NAMALWA (cell line): ENCODE results near the gene CISD1.
"Not testable (repeated sequence)": the region's sequence is repeated elsewhere in the genome, so short reads cannot be mapped to it uniquely, and the experiment has no call there.

Source experiments
- DNase-seq: peaks from one replicate; pipeline ENCODE4 v3.0.0-alpha.2; 2015; ENCODE audit warnings: low spot score

CISD1 gene

DNA sequence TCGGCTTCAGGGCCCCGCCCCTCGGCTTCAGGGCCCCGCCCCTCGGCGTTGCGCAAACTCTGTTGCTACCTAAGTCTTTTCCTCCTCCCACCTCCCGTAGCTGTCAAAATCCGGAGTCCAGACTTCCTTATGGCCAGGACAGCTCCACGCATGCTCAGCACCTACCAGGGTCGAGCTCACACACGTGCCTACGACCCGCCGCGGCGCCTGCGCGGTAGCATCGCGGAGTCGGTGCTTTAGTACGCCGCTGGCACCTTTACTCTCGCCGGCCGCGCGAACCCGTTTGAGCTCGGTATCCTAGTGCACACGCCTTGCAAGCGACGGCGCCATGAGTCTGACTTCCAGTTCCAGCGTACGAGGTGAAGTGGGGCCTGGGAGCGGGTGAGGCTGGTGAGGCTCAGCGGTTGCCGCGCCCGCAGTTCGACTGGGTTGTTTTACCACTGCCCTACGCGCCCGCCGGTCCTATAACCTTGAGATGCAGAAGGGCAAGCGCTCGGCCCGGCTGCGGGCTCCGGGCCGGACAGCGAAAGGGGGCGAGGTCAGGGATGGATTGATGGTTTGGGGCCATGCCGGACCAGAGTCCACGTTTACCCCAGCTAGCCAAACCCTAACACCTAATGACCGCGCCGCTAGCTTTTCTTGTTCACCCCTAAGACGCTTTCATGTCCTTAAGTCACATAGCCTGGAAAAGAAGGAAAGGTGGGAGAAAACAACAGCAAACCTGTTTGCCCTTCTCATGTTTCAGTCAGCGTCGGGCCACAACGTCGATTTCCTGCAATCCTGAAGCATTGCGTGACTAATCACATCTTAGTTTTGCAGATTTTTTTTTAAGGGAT is at the start of gene CISD1:
Gene CISD1, plus strand, starts transcription at position 217 of the 836 bp plus-strand sequence. Its CDS starts 112 bp downstream, at position 329.
- peak; percentile 99 for DNase-seq

DNA sequence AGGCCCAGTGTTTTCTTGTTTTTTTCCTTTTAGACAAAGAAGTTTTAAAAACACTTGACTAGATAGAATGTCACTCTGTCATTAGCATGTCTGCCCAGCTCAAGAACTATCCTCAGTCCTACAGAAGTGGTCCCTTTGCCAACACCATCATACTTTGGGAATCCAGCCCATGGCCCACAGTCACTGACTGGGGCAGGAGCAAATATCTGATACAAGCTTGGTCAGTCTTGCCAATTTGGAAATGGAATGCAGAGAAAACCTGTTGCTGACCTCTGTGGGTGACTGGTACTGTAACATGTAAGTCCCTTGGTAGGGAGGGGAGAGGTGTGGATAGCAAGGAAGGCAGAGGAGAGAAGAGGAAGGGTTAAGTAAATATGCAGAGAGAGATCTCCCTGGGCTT is 49.1 kb upstream of the CISD1 start:
- no peak for DNase-seq

DNA sequence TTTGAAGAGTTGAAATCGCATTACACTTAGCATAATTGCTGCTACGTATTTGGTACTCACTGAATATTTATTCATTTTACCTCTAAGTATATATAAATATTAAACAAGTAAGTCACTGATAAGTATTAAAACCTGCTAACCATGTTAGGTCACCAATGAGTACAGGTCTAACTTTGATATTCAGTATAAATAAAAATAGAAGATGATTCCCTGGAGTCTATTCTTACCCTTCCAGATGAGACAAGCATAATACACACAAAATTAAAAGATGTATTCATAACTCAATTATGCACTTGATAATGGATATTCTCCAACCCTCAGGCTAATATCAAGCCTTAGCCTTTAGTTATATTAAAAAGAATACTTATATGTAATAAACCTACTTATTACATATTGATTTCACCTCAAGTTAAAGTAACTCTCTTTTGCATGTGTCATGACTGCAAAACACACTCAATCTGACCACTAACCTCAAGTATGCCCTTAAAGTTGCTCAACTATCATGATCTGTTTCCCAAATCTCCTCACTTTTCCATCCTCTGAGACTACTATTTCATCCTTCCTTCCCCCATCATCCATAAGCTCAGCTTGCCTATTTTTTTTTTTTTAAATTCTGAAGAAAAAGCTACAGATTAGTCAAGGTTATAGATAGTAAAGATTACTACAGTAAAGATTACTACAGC is 48.1 kb upstream of the CISD1 start:
- no peak for DNase-seq

DNA sequence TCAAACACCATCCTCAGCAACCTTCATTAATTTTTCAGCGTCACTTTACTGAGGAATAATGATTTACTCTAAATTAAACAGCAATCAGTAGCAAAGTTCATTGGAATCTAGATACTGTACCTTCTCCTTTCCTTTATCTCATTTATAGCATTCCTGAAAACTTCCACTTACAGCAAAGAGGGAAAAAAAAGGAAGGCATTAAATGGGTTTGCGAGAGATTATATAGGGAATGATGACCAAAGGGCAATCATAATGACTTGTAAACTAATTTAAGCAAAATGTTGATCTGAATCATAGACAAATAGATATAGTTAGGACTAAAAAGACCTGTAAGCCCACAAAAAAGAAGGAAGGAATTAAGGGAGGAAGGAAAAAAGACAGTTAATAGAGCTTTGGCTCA is 43.3 kb upstream of the CISD1 start:
- no peak for DNase-seq

DNA sequence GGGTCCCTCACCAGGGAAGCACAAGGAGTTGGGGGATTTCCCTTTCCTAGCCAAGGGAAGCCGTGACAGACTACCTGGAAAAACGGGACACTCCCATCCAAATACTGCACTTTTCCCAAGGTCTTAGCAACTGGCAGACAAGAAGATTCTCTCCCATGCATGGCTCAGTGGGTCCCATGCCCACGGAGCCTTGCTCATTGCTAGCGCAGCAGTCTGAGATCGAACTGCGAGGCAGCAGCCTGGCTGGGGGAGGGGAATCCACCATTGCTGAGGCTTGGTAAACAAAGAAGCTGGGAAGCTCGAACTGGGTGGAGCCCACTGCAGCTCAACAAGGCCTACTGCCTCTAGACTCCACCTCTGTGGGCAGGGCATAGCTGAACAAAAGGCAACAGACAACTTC is 39.1 kb upstream of the CISD1 start:
- not testable (repeated sequence) for DNase-seq

DNA sequence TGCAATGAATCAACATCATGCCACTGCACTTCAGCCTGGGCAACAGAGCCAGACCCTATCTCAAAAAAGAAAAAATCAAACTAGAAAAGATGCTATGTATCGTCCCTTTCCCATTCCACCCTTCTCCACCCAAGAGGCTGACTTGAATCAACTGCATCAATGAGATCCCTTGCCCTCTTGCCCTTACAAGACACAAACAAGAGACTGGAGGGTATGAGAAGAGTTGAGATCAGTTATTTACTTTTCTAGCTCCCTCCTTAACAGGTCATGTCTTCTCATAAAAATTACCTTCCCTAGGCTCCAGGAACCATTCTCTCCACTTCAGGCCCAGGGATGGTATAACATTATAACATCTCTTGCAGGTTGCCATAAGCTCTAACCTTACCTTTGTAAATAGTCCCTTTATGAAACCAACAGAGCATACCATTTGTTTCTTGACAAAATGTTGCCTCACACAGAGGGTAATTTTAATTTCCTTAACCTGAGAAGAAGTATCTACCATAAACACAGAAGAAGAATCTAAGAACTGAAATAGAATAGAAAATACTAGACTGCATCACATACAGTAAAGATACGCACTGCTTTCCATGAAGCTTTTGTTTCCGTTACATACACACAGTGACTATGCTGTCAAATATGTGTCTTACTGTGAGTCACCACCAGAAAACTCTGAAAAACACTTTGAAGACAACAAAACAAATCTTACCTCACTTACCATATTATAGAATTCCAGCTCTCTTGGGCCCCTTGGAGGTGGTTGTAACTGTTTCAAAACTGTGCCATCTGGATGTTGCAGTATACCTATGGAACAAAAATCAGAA is 31.7 kb upstream of the CISD1 start:
- no peak for DNase-seq

DNA sequence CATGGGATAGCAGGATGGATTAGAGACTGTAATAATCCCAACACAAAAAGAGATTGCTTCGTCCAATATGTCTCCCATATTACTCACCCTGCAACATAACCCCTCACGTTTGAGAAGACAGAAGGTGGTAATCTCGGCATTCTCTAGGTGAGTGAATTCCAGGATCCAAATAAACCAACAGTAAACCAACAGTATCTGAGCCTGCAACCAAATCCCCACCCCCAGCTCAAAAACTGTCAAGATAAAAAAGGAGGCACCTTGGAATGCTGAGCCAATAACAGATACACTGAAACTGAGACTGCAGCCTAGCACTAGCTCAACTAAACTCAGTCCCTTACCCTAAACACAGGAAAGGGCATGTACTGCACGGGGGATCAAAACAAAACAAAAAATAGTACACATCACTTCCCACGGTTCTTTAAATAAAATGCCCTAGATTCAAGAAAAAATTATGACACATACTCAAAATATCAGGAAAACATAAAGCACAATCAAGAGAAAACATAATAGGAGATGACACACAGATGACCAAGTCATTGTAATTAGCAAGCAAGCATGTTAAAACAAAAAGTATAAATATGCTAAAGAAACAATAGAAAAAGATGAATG is 29.3 kb upstream of the CISD1 start:
- no peak for DNase-seq

DNA sequence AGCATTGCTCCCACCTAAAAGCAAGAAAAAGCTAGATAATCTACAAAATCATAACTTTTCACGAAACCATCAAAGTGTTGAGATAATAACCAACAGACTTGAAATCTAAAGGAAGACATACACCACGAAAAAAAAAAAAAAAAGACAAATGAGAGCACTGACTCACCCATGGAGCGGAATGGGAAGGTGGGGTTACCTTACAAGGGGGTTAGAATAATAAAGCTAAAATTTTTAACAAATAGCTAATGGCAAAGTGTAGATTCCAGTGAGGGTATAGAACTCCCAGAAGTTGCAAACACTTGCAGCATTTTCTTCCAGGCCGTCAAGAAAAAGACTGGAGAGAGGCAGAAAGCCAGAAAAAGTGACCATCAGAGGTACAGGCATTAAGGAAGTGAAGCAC is 28.4 kb upstream of the CISD1 start:
- no peak for DNase-seq

DNA sequence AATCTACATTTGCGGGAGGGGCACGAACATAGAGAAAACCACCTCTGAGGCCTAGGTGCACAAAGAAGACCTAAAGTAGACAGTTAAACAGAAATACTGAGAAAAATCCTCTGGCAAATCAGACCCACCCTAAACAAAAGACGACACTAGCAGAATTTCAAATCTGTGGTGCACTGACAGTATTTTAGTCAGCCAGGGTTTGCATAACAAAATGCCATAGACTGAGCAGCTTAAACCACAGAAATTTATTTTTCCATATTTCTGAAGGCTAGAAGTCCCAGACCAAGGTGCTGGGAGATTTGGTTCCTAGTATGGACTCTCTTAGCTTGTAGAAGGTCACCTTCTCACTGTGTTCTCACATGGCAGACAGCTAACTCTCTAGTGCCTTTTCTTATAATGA is 27.6 kb upstream of the CISD1 start:
- DNase-seq: no peak

DNA sequence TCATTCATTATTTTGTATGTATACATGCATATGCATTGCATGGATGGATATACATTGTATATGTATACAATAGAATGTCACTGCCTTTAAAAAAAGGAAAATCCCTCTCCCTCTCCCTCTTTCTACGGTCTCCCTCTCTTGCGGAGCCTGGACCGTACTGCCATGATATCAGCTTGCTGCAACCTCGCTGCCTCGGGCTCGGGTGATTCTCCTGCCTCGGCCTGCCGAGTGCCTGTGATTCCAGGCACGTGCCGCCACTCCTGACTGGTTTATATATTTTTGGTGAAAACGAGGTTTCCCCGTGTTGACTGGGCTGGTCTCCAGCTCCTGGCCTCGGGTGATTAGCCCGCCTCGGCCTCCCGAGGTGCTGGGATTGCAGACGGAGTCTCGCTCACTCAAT is 25.7 kb upstream of the CISD1 start:
- no peak for DNase-seq

DNA sequence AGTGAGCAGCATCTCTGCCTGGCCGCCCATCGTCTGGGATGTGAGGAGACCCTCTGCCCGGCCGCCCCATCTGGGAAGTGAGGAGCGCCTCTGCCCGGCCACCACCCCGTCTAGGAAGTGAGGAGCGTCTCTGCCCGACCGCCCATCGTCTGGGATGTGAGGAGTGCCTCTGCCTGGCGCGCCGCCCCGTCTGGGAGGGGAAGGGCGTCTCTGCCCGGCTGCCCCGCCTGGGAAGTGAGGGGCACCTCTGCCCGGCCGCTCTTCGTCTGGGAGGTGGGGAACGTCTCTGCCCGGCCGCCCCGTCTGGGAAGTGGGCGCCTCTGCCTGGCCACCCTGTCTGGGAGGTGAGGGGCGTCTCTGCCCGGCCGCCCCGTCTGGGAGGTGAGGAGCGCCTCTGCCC is 25.2 kb upstream of the CISD1 start:
- DNase-seq: not testable (repeated sequence)

DNA sequence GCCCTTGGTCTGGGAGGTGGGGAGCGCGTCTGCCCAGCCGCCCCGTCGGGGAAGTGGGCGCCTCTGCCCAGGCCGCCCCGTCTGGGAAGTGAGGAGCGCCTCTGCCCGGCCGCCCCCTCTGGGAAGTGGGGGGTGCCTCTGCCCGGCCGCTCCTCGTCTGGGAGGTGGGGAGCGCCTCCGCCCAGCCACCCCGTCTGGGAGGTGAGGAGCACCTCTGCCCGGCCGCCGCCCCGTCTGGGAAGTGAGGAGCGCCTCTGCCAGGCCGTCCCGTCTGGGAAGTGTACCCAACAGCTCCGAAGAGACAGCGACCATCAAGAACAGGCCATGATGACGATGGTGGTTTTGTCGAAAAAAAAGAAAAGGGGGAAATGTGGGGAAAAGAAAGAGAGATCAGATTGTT is 24.7 kb upstream of the CISD1 start:
- not testable (repeated sequence) for DNase-seq

DNA sequence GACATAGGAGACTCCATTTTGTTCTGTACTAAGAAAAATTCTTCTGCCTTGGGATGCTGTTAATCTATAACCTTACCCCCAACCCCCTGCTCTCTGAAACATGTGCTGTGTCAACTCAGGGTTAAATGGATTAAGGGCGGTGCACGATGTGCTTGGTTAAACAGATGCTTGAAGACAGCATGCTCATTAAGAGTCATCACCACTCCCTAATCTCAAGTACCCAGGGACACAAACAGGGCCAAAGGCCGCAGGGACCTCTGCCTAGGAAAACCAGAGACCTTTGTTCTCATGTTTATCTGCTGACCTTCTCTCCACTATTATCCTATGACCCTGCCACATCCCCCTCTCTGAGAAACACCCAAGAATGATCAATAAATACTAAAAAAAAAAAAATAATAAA is 24.3 kb upstream of the CISD1 start:
- not testable (repeated sequence) for DNase-seq

DNA sequence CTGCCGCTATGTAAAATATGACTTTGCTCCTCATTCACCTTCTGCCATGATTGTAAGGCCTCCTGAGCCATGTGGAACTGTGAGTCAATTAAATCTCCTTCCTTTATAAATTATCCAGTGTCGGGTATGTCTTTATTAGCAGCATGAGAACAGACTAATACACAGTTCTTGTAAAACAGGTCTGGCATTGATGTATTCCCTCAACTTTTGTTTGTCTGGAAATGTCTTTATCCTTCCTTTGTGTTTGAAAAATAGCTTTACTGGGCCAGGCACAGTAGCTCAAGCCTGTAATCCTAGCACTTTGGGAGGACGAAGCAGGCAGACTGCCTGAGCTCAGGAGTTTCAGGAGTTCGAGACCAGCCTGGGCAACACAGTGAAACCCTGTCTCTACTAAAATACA is 15.8 kb upstream of the CISD1 start:
- no peak for DNase-seq

DNA sequence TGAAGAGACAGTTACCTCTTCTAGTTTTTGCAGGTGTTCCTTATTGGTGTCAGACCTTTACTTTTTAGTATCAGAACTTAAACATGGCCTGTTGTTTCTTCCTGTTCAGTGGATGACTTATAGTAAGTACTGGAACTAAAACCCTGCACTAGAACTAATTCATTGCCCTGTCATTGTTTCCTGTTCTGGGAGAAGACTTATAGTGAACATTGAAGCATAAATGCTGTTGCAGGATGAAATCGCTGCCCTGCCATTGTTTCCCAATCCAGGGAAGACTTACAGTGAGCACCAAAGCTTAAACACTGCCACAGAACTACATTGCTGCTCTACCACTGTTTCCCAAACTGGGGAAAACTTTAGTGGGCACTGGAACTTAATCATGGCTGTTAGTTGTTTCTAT is 14.3 kb upstream of the CISD1 start:
- no peak for DNase-seq

DNA sequence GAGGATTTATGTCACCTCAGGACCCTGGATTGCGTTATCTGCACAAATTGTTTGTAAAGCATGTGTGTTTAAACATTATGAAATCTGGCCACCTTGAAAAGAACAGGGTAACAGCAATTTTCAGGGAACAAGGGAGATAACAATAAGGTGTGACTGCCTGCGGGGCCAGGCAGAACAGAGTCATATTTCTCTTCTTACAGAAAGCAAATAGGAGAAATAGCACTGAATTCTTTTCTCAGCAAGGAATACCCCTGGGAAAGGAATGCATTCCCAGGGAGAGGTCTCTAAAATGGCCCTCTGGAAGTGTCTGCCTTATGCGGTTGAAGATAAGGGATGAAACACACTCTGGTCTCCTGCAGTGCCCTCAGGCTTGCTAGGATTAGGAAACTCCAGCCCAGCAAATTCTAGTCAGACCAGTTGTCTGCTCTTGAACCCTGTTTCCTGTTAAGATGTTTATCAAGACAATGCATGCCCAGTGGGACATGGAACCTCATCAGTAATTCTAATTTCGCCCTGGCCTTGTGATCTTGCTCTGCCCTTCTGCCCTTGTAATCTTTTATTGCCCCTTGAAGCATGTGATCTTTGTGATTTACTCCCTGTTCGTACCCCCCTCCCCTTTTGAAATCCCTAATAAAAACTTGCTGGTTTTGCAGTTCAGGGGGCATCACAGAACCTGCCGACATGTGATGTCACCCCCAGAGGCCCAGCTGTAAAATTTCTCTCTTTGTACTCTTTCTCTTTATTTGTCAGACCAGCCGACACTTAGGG is 12.8 kb upstream of the CISD1 start:
- DNase-seq: not testable (repeated sequence)

DNA sequence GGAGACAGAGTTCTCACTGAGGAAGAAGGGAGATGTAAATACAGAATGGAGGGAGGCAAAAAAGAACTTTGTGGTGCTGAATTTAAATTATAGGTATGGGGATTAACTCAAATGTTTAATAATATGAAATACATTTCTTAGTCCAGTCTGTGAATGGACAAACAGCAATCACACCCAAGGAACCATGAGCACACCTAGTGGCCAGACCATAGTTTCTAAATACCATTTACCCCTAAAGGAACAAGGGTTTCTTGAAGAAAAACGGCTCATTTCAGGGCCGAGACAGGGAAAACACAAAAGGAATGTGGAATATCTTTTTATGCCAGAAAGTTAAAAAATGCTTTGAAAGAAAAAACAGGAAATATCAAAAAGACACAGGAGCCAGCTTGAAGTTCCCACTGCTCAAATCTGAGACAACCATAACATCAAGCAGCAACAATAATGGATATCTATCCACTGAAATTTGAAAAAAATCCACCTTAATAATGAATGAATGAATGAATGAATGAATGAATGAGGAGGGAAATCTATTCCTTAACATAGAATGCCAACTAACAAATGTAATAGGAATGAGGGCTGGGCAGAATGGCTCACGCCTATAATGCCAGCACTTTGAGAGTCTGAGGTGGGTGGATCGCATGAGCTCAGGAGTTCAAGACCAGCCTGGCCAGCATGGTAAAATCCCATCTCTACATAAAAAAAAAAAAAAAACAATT is 9.8 kb upstream of the CISD1 start:
- DNase-seq: no peak

DNA sequence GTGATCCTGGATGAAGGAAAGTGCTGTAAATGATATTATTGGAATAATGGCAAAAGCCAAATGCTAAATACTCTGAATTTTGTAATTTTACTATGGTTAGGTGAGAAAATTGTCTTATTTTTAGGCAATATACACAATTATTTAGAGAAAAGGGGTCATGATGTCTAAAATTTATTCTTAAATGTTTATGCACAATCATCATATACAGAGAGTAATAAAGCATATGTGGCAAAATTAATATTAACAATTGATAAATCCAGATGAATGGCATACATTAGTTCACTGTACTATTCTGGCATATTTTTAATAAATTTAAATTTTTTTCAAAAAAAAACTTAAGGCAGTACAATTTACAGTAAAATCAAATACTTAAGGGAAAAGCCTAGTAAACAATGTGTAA is 8.6 kb upstream of the CISD1 start:
- DNase-seq: no peak

DNA sequence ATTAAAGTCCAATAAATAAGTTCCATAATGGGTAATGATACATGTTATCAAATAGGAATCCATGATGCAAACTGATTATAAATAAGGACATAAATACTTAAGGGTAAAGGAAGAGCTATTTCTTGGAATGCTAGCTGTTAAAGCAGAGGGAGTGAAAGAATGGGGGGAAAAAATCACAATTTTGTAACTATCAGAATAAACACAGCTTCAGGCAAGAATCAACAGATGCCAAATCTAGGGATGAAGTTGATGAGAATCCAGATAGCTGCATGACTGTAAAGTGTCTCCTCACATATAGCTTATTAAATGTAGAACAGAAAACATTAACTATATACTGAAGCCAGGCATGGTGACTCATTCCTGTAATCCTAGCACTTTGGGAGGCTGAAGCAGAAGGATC is 6.2 kb upstream of the CISD1 start:
- DNase-seq: no peak

DNA sequence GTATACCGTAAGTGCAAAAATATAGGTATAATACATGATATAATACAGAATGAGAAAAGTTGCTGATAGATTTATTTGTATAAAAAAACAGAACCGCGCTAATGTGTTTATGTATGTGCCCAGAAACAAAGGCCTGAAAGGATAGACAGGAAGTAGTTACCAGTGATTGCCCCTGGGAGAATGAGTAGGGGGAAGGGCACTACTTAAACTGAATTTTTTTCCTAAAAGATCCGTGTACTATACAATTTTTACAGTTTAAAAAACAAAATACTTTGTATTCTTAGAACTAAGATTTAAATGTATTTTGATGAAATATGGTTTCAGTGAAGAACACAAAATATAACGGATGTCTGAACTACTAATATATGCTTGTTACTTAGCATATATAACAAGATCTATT is 4.2 kb upstream of the CISD1 start:
- DNase-seq: peak; percentile 58

DNA sequence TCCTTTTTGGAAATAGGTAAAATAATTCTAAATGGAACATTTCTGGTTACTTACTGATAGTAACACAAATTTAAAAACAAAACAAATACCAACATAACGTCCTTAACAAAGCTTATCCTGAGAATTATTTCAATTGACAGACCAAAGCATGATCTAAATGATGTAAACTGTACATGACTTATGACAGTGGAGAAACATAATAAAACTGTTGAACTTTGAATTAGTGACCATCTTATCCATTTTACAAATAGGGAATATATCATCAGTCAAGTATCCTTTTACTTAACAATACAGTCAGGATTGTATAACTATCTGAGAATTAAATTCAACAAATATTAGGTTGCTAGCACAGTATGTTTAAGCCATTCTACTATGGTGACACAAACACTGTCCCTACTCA is 3.7 kb upstream of the CISD1 start:
- DNase-seq: peak; percentile 22
